GM10248 (cell line): ENCODE data around the gene MKKS.

Experiments used
- CTCF ChIA-PET: fragments of 300-600 bp; sonication (Branson Sonifier 250); formaldehyde crosslinking; extraction: SDS; loops from one replicate; lab custom pipeline; 2021; ENCODE audit warnings: antibody characterized with exemption; lab: Yijun Ruan, JAX
- POLR2A ChIA-PET: fragments of 350-650 bp; sonication (Branson Sonifier 250); formaldehyde crosslinking; extraction: SDS; loops from one replicate; lab custom pipeline; 2020; ENCODE audit warnings: antibody characterized with exemption; lab: Yijun Ruan, JAX
- DNase-seq: peaks from one replicate; pipeline ENCODE4 v3.0.0; 2012; ENCODE audit errors: extremely low spot score
- CTCF ChIP-seq: IDR thresholded peaks from 2 replicates; pipeline ENCODE4 v1.5.1; 2012; ENCODE audit warnings: mild to moderate bottlenecking, low read depth; ENCODE audit errors: extremely low read depth, missing control alignments, control extremely low read depth

MKKS gene

GRCh38 chr20:10475225-10475624, 41.2 kb upstream of the MKKS start:
- ChIA-PET CTCF (interaction anchor here (0.9 to 4.2 kb wide), 21 partner anchors 8 to 196 kb away, joined by 3 to 15 read pairs (median 4); partner anchors contain the start of gene SLX4IP), POLR2A (interaction anchor here (1.1 kb wide), 1 partner anchor 36 kb away, joined by 4 read pairs; no protein-coding TSS in a partner anchor)
- DNase-seq: no peak
- no peak for TF ChIP-seq CTCF

DNA sequence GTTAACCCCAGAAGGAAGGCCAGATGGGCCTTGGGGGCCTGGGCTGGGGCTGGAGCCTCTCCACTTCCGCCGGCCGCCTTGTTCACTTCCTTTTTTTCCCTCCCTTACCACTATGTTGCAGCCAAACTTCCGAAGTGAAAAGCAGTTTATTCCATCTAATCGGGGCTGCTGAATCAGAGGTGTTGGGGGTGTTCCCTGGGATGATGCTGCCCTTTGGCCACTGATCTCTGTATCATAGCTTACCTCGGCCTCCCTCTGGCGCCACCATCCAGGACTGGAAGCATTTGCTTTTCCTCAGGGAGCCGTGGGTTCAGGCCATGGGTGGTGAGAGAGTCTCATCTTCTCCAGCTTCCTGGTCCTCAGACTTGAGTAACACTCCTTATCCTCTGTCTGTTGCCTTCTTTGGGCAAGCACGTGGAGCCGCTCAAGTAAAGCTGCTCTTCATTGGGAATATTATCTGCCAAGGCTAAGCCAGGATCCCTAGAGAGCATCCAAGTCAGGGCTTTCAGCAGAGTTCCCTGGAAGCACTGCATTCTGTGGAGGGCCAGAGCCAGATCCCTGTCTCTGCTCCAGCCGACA, 40.7 kb upstream of the MKKS start:
- POLR2A ChIA-PET: interaction anchor here (1.1 kb wide), 1 partner anchor 37 kb away, joined by 4 read pairs; no protein-coding TSS in a partner anchor
- CTCF ChIA-PET: interaction anchor here (0.9 to 4.2 kb wide), 19 partner anchors 8 to 197 kb away, joined by 3 to 15 read pairs (median 5); partner anchors contain the start of gene SLX4IP
- no peak for DNase-seq
- no peak for TF ChIP-seq CTCF

DNA sequence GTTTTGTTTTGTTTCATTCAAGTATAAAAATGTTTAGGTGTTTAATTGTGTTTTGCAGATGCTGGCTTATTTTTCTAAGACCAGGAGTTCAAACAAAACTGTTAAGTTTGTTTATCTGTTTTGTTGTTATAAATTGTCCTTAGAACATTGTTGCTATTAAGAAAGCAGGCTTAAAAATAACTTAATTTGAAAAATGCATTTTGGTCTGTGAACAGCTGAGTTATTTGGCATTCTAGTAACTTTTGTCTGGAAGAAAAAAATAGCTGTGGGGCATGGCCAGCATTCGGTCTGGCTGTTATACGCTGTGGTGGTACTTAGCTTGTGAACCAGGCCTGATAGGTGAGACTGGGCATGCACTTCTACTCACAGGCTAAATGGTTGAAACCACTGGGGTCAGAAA, 38.8 kb upstream of the MKKS start:
- POLR2A ChIA-PET: no interaction called here
- CTCF ChIA-PET: interaction anchor here (1.3 to 1.9 kb wide), 3 partner anchors 19 to 46 kb away, joined by 3 to 5 read pairs (median 3); no protein-coding TSS in a partner anchor

DNA sequence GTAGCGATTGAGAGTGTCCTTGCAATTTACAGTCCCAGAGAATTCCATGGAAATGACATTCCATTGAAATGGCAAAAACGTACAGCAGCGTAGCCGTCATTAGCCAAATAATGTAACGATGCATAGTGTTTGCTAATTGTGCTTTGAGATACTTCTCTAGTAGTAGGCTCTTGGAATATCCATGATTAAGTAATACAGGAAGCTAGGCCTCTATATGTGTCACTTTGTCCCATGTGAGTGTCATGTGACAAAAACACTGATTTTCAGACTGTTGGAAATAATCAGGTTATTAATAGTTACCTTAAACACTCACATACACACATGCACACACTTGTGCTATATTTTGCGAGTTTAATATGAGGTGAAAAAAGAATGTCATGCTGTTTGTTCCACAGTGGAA, 36.3 kb upstream of the MKKS start:
- no peak for TF ChIP-seq CTCF
- ChIA-PET POLR2A (no interaction called here), CTCF (interaction anchor here (1.0 to 1.6 kb wide), 5 partner anchors 11 to 1073 kb away, joined by 3 to 7 read pairs (median 3); no protein-coding TSS in a partner anchor)
- DNase-seq: no peak

More for the DNA sequence above, 38.8 kb upstream of the MKKS start:
- DNase-seq: no peak
- TF ChIP-seq CTCF: no peak

DNA sequence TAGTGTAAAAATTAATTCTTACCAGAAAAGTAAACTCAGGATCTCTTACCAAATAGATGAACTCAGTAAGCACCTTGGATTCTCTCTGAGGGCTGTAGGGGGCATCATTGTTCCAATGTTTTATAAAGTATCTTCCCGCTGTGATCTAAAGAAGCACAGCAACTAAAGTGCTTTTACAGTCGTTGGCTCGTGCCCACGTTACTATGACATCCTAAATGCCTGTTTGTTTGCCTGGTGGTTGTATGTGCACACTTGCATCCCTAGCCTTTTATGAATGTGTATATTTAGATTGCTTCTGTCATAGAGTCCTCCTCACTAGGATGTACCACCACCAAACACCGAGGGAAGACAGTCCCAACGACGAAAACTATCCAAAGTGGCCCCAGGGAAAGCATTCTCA, 35.6 kb upstream of the MKKS start:
- DNase-seq: peak; percentile 32
- ChIA-PET POLR2A (no interaction called here), CTCF (interaction anchor here (1.0 to 1.1 kb wide), 3 partner anchors 12 to 88 kb away, joined by 3 to 7 read pairs (median 3); no protein-coding TSS in a partner anchor)
- peak; percentile 33 for TF ChIP-seq CTCF

GRCh38 chr20:10469056-10469455, 35.0 kb upstream of the MKKS start:
- POLR2A ChIA-PET: no interaction called here
- TF ChIP-seq CTCF: no peak
- no peak for DNase-seq
- CTCF ChIA-PET: interaction anchor here (0.7 to 1.8 kb wide), 7 partner anchors 10 to 179 kb away, joined by 3 to 4 read pairs (median 3); no protein-coding TSS in a partner anchor
